ENCODE results near the gene E2F8.

Gene E2F8

DNA sequence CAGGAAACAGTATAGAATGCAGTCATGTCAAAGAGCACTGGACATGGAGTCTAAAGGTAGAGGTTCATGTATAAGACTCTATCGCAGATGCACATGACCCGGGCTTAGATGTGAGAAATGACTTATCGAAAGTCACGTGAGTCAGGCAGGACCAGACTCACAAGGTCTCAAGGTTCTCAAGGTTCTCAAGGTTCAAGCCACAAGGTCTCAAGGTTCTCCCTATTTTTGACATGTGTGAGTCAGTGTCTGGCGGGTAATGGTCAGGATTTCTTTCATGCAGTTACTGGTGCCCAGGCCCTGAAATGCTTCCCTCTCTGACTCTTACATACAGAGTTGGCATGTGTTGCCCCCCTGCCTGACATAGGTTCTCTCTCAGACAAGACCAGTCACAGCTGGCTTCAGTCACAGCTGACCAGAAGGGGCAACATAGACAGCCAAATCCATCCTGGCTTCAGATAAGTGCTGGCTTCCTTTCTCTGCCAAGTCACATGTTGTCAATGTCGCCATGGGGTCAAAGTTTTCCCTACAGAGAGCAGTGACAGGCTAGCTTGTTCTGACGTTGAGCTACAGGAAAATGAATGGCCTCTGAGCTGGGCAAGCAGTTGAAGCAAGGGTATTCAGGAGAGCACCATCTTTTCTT is 49.1 kb downstream of the E2F8 start:
- in situ Hi-C loops (cut with MboI; ENCODE audit: low sequenced_read_pairs) = no loop called here

DNA sequence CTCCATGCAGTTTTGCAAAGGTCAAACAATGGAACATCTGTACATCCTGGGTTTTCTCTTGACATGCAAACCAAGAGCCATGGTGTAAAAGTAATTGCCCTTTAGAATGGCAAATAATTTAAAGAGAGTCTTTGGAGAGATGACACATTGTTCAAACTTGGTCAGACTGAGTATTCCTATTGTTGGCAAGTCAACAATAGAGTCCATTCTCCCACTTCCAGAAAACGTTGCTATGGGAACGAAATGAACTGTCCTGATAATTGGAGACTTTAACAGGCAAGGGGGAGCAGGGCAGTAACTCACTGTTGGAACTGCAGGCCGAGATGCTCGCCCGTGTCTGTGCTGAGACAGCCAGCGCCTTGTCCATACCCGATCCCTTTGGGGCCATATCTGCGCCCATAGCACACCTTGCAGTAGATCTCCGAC is 52.9 kb downstream of the E2F8 start:
- in situ Hi-C loops (cut with MboI; ENCODE audit: low sequenced_read_pairs) = no loop called here

DNA sequence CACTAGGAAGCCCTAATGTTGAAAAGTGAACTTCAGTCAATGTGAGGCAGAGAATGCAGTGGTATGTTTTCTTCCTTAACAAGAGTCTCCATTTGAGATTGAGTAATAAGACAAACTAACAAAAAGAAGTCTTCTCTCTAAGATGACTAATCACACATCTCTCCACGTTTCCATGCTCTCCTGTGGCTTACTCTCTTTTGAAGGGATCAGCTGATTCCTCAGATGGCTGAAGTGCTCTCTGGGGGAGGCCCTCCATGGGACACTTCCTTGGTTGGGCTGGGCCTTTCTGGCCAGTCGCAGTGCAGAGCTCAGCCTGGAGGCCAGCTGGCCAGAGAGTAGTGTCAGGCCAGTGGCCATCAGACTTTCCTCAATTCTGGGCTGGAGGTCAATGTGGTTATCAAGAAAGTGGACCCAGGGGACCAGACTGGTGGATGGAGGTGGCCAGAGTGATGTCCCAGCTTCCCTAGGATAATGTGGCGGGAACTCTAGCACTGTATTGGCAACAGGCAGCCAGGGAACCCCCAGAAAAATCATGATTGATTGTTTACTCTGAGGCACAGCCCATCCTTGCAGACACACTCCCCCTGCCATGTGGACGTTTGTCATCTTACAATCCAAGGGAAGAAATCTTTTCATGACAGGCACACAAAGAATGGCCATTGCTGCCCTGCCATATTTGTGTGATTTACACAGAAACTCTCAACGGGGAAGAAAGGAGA is 53.5 kb downstream of the E2F8 start:
- in situ Hi-C loops (cut with MboI; ENCODE audit: low sequenced_read_pairs) = no loop called here

DNA sequence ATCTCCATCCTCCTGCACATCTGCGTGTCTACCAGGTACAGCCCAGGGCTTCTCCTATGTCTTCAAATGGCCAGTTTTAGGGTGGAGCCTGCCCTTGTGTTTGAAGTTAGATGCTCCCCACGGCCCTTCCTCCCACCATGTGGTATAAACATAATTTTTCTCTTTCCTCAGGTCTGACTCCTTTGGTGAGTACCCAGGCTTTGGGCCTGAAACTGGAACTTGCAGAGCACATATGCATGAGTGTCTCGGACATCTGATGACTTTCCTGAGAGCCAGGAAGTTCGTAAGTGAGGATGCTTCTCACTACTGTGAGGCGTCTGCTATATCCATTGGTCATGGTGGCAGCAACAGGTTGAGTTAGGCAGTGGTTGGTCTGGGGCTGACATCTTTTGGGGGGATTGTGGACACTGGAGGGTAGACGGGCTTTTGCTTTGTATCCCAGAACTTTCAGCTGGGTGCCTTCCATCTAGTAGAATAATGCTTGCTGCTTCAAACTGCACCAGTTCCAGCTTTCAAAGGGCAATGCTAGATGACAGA is 55.2 kb downstream of the E2F8 start:
- in situ Hi-C loops (cut with MboI; ENCODE audit: low sequenced_read_pairs) = no loop called here

DNA sequence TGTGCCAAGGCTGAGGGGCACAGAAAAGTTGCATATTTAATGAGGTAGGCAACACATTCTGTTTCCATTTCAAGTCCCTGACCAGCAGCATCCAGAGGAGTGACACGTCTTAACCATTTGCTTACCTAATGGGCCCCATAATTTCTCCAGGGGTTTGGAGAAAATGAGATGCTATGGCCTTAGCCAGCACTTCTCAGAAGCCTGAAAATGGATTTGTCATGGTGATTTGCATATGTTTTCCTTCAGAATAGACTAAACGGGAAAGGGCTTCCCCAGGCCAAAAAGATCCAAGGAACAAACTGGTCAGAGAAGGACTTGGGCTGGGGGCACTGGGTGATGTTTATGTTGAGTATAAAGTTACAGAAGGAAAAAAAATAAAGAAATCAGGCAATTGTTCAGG is 55.7 kb downstream of the E2F8 start:
- in situ Hi-C loops (cut with MboI; ENCODE audit: low sequenced_read_pairs) = no loop called here

DNA sequence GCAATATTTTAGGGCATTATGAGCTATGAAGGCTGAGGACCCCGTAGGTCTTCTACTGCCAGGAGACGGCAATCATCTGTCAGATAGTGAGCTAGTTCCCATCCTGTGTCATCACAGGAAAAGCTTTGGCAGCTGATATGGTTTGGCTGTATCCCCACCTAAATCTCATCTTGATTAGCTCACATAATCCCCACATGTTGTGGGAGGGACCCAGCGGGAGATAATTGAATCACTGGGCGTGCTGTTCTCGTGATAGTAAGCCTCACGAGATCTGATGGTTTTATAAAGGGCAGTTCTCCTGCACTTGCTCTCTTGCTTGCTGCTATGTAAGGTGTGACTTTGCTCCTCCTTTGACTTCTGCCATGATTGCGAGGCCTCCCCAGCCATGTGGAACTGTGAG is 57.1 kb downstream of the E2F8 start:
- in situ Hi-C loops (cut with MboI; ENCODE audit: low sequenced_read_pairs) = no loop called here

DNA sequence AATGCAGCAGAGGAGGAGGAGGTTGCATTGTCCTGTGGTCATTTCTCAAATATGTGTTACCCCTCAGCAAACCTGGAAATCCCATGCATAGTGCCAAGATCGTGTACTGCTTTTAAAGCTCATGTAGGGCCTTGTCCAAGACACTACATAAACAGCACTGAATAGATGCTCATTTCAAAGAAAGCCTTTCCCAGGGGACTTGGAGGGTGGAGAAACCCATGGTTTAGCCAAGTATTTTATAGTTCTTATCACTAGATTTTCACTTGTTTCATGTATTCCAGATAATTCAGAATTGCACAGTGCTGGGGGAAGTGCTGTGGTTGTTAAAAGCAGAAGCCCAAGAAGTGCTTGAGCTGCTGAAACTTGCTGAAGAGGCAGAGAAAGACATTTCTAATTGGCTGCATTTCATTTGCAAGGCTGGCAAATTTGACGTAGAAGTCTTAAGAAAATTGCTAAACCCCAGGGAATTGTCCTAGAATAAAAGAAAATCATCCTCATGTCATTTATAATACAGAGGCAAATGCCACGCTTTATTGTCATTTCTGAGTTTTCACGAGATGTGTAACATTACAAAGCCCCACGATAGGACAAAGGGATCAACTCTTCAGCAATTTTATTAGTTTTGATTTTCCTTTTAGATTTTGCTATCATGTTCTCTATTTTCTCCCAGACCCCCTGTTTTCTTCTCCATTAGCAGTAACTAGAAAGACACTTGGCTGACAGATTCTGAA is 59.0 kb downstream of the E2F8 start:
- in situ Hi-C loops (cut with MboI; ENCODE audit: low sequenced_read_pairs) = no loop called here

DNA sequence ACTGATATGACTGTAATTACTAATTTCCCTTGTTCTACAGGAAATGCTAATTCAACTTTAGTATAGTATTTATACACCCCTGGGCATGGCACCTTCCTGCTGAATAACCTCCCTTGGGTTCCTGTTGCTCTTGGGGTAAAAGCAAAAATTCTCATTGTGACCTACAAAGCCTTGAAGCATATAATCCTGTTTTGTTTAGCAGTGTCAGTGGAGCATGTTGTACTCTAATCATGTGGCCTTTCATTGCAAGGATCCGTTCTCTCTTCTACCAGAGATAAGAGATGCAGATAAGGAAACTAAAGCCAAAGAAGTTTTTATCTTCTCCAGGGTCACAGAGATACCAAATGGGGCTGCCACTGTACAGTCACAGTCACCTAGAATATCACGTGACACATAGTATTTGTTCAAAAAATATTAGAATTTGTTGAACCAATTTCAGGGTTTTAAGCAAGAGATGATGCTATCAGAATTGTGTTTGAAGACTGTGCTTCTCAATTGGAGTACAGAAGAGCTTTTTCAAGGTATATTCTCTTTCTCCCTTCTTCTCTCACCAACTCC is 64.0 kb downstream of the E2F8 start:
- in situ Hi-C loops (cut with MboI; ENCODE audit: low sequenced_read_pairs) = no loop called here

Data from hTERT RPE-1 (cell line).